HEK293 (cell line): ENCODE data around the gene SLC9C1.
A peak's percentile ranks its signal among the peaks of the same experiment; 100 is the strongest.

ENCODE experiments used
- HOXC10 ChIP-seq: sonication (generic); formaldehyde crosslinking; IDR thresholded peaks from 2 replicates; pipeline ENCODE4 v1.8.1; 2023; ENCODE audit warnings: mild to moderate bottlenecking, missing genetic modification reagents
- MYNN ChIP-seq: fragments of 450-650 bp; formaldehyde crosslinking; IDR thresholded peaks from 2 replicates; pipeline ENCODE4 v1.5.1; 2016; ENCODE audit warnings: missing biosample characterization, missing genetic modification characterization, borderline replicate concordance
- RBAK ChIP-seq: fragments of 450-650 bp; formaldehyde crosslinking; IDR thresholded peaks from 2 replicates; pipeline ENCODE4 v1.5.1; 2016; ENCODE audit warnings: missing biosample characterization, missing genetic modification characterization
- SP3 ChIP-seq: fragments of 450-650 bp; formaldehyde crosslinking; IDR thresholded peaks from 2 replicates; pipeline ENCODE4 v1.5.1; 2016; ENCODE audit warnings: missing biosample characterization, missing genetic modification characterization
- ZEB2 ChIP-seq: fragments of 450-650 bp; formaldehyde crosslinking; IDR thresholded peaks from 2 replicates; pipeline ENCODE4 v1.5.1; 2016; ENCODE audit warnings: missing biosample characterization, missing genetic modification characterization
- ZNF132 ChIP-seq: fragments of 450-650 bp; formaldehyde crosslinking; IDR thresholded peaks from 2 replicates; pipeline ENCODE4 v1.5.1; 2017; ENCODE audit warnings: missing biosample characterization, missing genetic modification characterization, borderline replicate concordance
- ZNF138 ChIP-seq: fragments of 450-650 bp; formaldehyde crosslinking; IDR thresholded peaks from 2 replicates; pipeline ENCODE4 v1.5.1; 2016; ENCODE audit warnings: missing biosample characterization, missing genetic modification characterization, borderline replicate concordance
- ZNF184 ChIP-seq: fragments of 450-650 bp; IDR thresholded peaks from 2 replicates; pipeline ENCODE4 v1.5.1; 2018; ENCODE audit warnings: missing biosample characterization, mild to moderate bottlenecking, missing genetic modification characterization
- ZNF24 ChIP-seq: fragments of 450-650 bp; formaldehyde crosslinking; IDR thresholded peaks from 2 replicates; pipeline ENCODE4 v1.5.1; 2016; ENCODE audit warnings: missing biosample characterization, missing genetic modification characterization
- ZNF311 ChIP-seq: fragments of 450-650 bp; formaldehyde crosslinking; IDR thresholded peaks from 2 replicates; pipeline ENCODE4 v1.5.1; 2017; ENCODE audit warnings: missing biosample characterization, missing genetic modification characterization, borderline replicate concordance
- ZNF350 ChIP-seq: fragments of 450-650 bp; formaldehyde crosslinking; IDR thresholded peaks from 2 replicates; pipeline ENCODE4 v1.5.0; 2017; ENCODE audit warnings: missing biosample characterization, mild to moderate bottlenecking, missing genetic modification characterization
- ZNF426 ChIP-seq: fragments of 450-650 bp; formaldehyde crosslinking; IDR thresholded peaks from 2 replicates; pipeline ENCODE4 v1.5.1; 2017; ENCODE audit warnings: missing biosample characterization, missing genetic modification characterization, mild to moderate bottlenecking, inconsistent platforms, moderate library complexity
- ZNF433 ChIP-seq: fragments of 450-650 bp; formaldehyde crosslinking; IDR thresholded peaks from 2 replicates; pipeline ENCODE4 v1.5.1; 2016; ENCODE audit warnings: missing biosample characterization, missing genetic modification characterization, low read depth
- ZNF529 ChIP-seq: fragments of 450-650 bp; formaldehyde crosslinking; IDR thresholded peaks from 2 replicates; pipeline ENCODE4 v1.5.1; 2017; ENCODE audit warnings: missing genetic modification characterization, missing biosample characterization; ENCODE audit not compliant: insufficient replicate concordance
- TF ChIP-seq, protein P1 (sequence below): fragments of 450-650 bp; formaldehyde crosslinking; IDR thresholded peaks from 2 replicates; pipeline ENCODE4 v1.5.1; 2016; ENCODE audit warnings: missing biosample characterization, missing genetic modification characterization
- TF ChIP-seq, protein P2 (sequence below): fragments of 450-650 bp; formaldehyde crosslinking; IDR thresholded peaks from 2 replicates; pipeline ENCODE4 v1.5.1; 2016; ENCODE audit warnings: missing biosample characterization, missing genetic modification characterization
- TF ChIP-seq, protein P3 (sequence below): fragments of 450-650 bp; formaldehyde crosslinking; IDR thresholded peaks from 2 replicates; pipeline ENCODE4 v1.5.1; 2016; ENCODE audit warnings: missing biosample characterization, missing genetic modification characterization
- TF ChIP-seq, protein P4 (sequence below): fragments of 450-650 bp; formaldehyde crosslinking; IDR thresholded peaks from 2 replicates; pipeline ENCODE4 v1.5.1; 2016; ENCODE audit warnings: missing biosample characterization, missing genetic modification characterization
- TF ChIP-seq, protein P5 (sequence below): fragments of 450-650 bp; formaldehyde crosslinking; IDR thresholded peaks from 2 replicates; pipeline ENCODE4 v1.5.1; 2016; ENCODE audit warnings: missing biosample characterization, missing genetic modification characterization
- TF ChIP-seq, protein P6 (sequence below): fragments of 450-650 bp; formaldehyde crosslinking; IDR thresholded peaks from 2 replicates; pipeline ENCODE4 v1.5.1; 2017; ENCODE audit warnings: missing biosample characterization, missing genetic modification characterization
- TF ChIP-seq, protein P7 (sequence below): fragments of 450-650 bp; formaldehyde crosslinking; IDR thresholded peaks from 2 replicates; pipeline ENCODE4 v1.5.1; 2016; ENCODE audit warnings: missing biosample characterization, missing genetic modification characterization, low read depth

SLC9C1 gene

DNA sequence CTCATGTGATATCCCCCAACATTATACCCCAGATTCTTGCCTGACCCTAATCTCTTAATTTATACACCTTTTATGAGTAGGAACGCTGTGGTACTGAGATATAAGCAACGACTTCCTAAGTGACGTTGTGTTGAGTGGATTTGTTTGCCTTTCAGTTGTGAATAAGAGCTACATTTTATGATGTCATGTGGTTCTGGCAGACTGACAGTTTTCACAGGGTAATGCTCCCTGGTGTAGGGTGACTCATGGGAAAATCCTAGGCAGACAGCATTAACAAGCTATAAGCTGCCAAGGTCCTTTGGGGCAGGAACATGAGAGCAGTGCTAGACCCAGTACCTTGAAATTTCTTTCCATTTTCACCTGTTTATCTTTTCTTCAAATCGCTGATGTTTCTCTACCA, 196.6 kb downstream of the SLC9C1 start (continued):
- TF ChIP-seq ZNF433 (tag by site-specific recombination) = no peak
- TF ChIP-seq, protein P1, sequence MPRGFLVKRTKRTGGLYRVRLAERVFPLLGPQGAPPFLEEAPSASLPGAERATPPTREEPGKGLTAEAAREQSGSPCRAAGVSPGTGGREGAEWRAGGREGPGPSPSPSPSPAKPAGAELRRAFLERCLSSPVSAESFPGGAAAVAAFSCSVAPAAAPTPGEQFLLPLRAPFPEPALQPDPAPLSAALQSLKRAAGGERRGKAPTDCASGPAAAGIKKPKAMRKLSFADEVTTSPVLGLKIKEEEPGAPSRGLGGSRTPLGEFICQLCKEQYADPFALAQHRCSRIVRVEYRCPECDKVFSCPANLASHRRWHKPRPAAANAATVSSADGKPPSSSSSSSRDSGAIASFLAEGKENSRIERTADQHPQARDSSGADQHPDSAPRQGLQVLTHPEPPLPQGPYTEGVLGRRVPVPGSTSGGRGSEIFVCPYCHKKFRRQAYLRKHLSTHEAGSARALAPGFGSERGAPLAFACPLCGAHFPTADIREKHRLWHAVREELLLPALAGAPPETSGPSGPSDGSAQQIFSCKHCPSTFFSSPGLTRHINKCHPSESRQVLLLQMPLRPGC (tag by site-specific recombination) = peak; percentile 63; the same call in 1 of the 2 replicates
- TF ChIP-seq, protein P2, sequence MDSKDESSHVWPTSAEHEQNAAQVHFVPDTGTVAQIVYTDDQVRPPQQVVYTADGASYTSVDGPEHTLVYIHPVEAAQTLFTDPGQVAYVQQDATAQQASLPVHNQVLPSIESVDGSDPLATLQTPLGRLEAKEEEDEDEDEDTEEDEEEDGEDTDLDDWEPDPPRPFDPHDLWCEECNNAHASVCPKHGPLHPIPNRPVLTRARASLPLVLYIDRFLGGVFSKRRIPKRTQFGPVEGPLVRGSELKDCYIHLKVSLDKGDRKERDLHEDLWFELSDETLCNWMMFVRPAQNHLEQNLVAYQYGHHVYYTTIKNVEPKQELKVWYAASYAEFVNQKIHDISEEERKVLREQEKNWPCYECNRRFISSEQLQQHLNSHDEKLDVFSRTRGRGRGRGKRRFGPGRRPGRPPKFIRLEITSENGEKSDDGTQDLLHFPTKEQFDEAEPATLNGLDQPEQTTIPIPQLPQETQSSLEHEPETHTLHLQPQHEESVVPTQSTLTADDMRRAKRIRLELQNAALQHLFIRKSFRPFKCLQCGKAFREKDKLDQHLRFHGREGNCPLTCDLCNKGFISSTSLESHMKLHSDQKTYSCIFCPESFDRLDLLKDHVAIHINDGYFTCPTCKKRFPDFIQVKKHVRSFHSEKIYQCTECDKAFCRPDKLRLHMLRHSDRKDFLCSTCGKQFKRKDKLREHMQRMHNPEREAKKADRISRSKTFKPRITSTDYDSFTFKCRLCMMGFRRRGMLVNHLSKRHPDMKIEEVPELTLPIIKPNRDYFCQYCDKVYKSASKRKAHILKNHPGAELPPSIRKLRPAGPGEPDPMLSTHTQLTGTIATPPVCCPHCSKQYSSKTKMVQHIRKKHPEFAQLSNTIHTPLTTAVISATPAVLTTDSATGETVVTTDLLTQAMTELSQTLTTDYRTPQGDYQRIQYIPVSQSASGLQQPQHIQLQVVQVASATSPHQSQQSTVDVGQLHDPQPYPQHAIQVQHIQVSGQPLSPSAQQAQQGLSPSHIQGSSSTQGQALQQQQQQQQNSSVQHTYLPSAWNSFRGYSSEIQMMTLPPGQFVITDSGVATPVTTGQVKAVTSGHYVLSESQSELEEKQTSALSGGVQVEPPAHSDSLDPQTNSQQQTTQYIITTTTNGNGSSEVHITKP (tag by site-specific recombination) = peak; percentile 74
- TF ChIP-seq SP3 (tag by site-specific recombination) = 0 out of 2 replicates have a peak, but pooled peaks have one; percentile 20
- TF ChIP-seq, protein P3, sequence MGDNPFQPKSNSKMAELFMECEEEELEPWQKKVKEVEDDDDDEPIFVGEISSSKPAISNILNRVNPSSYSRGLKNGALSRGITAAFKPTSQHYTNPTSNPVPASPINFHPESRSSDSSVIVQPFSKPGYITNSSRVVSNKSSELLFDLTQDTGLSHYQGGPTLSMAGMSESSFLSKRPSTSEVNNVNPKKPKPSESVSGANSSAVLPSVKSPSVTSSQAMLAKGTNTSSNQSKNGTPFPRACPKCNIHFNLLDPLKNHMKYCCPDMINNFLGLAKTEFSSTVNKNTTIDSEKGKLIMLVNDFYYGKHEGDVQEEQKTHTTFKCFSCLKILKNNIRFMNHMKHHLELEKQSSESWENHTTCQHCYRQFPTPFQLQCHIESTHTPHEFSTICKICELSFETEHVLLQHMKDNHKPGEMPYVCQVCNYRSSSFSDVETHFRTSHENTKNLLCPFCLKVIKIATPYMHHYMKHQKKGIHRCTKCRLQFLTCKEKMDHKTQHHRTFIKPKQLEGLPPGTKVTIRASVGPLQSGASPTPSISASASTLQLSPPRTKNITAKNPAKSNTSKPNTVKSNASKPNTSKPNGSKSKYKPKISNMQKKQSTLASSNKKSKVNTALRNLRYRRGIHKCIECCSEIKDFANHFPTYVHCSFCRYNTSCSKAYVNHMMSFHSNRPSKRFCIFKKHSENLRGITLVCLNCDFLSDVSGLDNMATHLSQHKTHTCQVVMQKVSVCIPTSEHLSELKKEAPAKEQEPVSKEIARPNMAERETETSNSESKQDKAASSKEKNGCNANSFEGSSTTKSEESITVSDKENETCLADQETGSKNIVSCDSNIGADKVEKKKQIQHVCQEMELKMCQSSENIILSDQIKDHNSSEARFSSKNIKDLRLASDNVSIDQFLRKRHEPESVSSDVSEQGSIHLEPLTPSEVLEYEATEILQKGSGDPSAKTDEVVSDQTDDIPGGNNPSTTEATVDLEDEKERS = no peak
- TF ChIP-seq, protein P4, sequence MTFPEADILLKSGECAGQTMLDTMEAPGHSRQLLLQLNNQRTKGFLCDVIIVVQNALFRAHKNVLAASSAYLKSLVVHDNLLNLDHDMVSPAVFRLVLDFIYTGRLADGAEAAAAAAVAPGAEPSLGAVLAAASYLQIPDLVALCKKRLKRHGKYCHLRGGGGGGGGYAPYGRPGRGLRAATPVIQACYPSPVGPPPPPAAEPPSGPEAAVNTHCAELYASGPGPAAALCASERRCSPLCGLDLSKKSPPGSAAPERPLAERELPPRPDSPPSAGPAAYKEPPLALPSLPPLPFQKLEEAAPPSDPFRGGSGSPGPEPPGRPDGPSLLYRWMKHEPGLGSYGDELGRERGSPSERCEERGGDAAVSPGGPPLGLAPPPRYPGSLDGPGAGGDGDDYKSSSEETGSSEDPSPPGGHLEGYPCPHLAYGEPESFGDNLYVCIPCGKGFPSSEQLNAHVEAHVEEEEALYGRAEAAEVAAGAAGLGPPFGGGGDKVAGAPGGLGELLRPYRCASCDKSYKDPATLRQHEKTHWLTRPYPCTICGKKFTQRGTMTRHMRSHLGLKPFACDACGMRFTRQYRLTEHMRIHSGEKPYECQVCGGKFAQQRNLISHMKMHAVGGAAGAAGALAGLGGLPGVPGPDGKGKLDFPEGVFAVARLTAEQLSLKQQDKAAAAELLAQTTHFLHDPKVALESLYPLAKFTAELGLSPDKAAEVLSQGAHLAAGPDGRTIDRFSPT = peak; percentile 81; the same call in 1 of the 2 replicates
- no peak for TF ChIP-seq ZNF132 (tag by site-specific recombination)
- no peak for TF ChIP-seq ZNF138 (tag by site-specific recombination)
- TF ChIP-seq, protein P5, sequence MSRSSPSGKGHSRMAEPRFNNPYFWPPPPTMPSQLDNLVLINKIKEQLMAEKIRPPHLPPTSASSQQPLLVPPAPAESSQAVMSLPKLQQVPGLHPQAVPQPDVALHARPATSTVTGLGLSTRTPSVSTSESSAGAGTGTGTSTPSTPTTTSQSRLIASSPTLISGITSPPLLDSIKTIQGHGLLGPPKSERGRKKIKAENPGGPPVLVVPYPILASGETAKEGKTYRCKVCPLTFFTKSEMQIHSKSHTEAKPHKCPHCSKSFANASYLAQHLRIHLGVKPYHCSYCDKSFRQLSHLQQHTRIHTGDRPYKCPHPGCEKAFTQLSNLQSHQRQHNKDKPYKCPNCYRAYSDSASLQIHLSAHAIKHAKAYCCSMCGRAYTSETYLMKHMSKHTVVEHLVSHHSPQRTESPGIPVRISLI = no peak
- TF ChIP-seq ZNF184 (tag by site-specific recombination) = no peak
- TF ChIP-seq ZNF350 (tag by site-specific recombination) = no peak
- TF ChIP-seq ZNF529 (tag by site-specific recombination) = no peak
- TF ChIP-seq, protein P6, sequence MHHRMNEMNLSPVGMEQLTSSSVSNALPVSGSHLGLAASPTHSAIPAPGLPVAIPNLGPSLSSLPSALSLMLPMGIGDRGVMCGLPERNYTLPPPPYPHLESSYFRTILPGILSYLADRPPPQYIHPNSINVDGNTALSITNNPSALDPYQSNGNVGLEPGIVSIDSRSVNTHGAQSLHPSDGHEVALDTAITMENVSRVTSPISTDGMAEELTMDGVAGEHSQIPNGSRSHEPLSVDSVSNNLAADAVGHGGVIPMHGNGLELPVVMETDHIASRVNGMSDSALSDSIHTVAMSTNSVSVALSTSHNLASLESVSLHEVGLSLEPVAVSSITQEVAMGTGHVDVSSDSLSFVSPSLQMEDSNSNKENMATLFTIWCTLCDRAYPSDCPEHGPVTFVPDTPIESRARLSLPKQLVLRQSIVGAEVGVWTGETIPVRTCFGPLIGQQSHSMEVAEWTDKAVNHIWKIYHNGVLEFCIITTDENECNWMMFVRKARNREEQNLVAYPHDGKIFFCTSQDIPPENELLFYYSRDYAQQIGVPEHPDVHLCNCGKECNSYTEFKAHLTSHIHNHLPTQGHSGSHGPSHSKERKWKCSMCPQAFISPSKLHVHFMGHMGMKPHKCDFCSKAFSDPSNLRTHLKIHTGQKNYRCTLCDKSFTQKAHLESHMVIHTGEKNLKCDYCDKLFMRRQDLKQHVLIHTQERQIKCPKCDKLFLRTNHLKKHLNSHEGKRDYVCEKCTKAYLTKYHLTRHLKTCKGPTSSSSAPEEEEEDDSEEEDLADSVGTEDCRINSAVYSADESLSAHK = peak; percentile 49; the same call in 1 of the 2 replicates
- no peak for TF ChIP-seq ZNF311 (tag by site-specific recombination)
- peak; percentile 47; the same call in 1 of the 2 replicates for TF ChIP-seq ZNF24 (tag by site-specific recombination)
- TF ChIP-seq HOXC10 (CRISPR knock-in tag) = no peak
- TF ChIP-seq MYNN = 0 out of 2 replicates have a peak, but pooled peaks have one; percentile 25
- TF ChIP-seq ZNF426 (tag by site-specific recombination) = no peak
- TF ChIP-seq, protein P7, sequence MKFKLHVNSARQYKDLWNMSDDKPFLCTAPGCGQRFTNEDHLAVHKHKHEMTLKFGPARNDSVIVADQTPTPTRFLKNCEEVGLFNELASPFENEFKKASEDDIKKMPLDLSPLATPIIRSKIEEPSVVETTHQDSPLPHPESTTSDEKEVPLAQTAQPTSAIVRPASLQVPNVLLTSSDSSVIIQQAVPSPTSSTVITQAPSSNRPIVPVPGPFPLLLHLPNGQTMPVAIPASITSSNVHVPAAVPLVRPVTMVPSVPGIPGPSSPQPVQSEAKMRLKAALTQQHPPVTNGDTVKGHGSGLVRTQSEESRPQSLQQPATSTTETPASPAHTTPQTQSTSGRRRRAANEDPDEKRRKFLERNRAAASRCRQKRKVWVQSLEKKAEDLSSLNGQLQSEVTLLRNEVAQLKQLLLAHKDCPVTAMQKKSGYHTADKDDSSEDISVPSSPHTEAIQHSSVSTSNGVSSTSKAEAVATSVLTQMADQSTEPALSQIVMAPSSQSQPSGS (tag by site-specific recombination) = peak; percentile 97
- no peak for TF ChIP-seq RBAK
- TF ChIP-seq ZEB2 (tag by site-specific recombination) = peak; percentile 88
